ENCODE measurements around the gene G2E3.
"Not testable (repeated sequence)": the region's sequence is repeated elsewhere in the genome, so short reads cannot be mapped to it uniquely, and the experiment has no call there.

Gene G2E3

GRCh38 chr14:30558675-30559555, at the start of gene G2E3:
TSS of gene G2E3 (plus strand) at chr14:30559158. CDS start at chr14:30581080, 21,922 bp downstream.
- peak; percentile 78 for DNase-seq (ENCODE audit: low spot score)

- DNase-seq (ENCODE audit: low spot score) = no peak
These were observed 41.2 kb upstream of the G2E3 start for GRCh38 chr14:30517737-30518136.

GRCh38 chr14:30518867-30519560, 39.9 kb upstream of the G2E3 start:
- DNase-seq (ENCODE audit: low spot score) = no peak

- DNase-seq (ENCODE audit: low spot score) = no peak
These were observed 39.0 kb upstream of the G2E3 start for GRCh38 chr14:30519961-30520360.

- no peak for DNase-seq (ENCODE audit: low spot score)
These were observed 38.4 kb upstream of the G2E3 start for GRCh38 chr14:30520536-30520935.

- peak; percentile 64 for DNase-seq (ENCODE audit: low spot score)
These were observed 36.8 kb upstream of the G2E3 start for GRCh38 chr14:30521899-30522736.

GRCh38 chr14:30525833-30526232, 33.1 kb upstream of the G2E3 start:
- DNase-seq (ENCODE audit: low spot score) = no peak

- no peak for DNase-seq (ENCODE audit: low spot score)
These were observed 31.8 kb upstream of the G2E3 start for GRCh38 chr14:30527196-30527595.

- no peak for DNase-seq (ENCODE audit: low spot score)
These were observed 30.8 kb upstream of the G2E3 start for GRCh38 chr14:30528119-30528518.

GRCh38 chr14:30528778-30529642, 29.9 kb upstream of the G2E3 start:
- DNase-seq (ENCODE audit: low spot score) = no peak

GRCh38 chr14:30532264-30532663, 26.7 kb upstream of the G2E3 start:
- DNase-seq (ENCODE audit: low spot score) = no peak

GRCh38 chr14:30533126-30533525, 25.8 kb upstream of the G2E3 start:
- no peak for DNase-seq (ENCODE audit: low spot score)

- DNase-seq (ENCODE audit: low spot score) = no peak
These were observed 17.6 kb upstream of the G2E3 start for GRCh38 chr14:30541318-30541717.

GRCh38 chr14:30546735-30547134, 12.2 kb upstream of the G2E3 start:
- not testable (repeated sequence) for DNase-seq (ENCODE audit: low spot score)

GRCh38 chr14:30547388-30548048, 11.4 kb upstream of the G2E3 start:
- no peak for DNase-seq (ENCODE audit: low spot score)

- DNase-seq (ENCODE audit: low spot score) = no peak
These were observed 8.6 kb upstream of the G2E3 start for GRCh38 chr14:30550335-30550734.

- no peak for DNase-seq (ENCODE audit: low spot score)
These were observed 7.5 kb upstream of the G2E3 start for GRCh38 chr14:30551460-30551859.

- DNase-seq (ENCODE audit: low spot score) = peak; percentile 48
These were observed 5.5 kb upstream of the G2E3 start for GRCh38 chr14:30553311-30553989.

- DNase-seq (ENCODE audit: low spot score) = no peak
These were observed 640 bp upstream of the G2E3 start for GRCh38 chr14:30558362-30558674.

- no peak for DNase-seq (ENCODE audit: low spot score)
These were observed 707 bp downstream of the G2E3 start for GRCh38 chr14:30559638-30560091.
